ENCODE data around the gene GOLGA3. TPM values are rescaled to one million over a fixed set of nuclear protein-coding genes. Genes with fewer than 3 reads are reported as not detected.

Gene GOLGA3, protein sequence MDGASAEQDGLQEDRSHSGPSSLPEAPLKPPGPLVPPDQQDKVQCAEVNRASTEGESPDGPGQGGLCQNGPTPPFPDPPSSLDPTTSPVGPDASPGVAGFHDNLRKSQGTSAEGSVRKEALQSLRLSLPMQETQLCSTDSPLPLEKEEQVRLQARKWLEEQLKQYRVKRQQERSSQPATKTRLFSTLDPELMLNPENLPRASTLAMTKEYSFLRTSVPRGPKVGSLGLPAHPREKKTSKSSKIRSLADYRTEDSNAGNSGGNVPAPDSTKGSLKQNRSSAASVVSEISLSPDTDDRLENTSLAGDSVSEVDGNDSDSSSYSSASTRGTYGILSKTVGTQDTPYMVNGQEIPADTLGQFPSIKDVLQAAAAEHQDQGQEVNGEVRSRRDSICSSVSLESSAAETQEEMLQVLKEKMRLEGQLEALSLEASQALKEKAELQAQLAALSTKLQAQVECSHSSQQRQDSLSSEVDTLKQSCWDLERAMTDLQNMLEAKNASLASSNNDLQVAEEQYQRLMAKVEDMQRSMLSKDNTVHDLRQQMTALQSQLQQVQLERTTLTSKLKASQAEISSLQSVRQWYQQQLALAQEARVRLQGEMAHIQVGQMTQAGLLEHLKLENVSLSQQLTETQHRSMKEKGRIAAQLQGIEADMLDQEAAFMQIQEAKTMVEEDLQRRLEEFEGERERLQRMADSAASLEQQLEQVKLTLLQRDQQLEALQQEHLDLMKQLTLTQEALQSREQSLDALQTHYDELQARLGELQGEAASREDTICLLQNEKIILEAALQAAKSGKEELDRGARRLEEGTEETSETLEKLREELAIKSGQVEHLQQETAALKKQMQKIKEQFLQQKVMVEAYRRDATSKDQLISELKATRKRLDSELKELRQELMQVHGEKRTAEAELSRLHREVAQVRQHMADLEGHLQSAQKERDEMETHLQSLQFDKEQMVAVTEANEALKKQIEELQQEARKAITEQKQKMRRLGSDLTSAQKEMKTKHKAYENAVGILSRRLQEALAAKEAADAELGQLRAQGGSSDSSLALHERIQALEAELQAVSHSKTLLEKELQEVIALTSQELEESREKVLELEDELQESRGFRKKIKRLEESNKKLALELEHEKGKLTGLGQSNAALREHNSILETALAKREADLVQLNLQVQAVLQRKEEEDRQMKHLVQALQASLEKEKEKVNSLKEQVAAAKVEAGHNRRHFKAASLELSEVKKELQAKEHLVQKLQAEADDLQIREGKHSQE (N-terminal part only)
- total RNA-seq: 44.4 TPM

GRCh38 chr12:132828706-132829534 is at the start of gene GOLGA3:
Gene GOLGA3 (minus strand): TSS chr12:132828869. CDS start chr12:132822128, 6,741 bp downstream.

GRCh38 chr12:132761032-132761920 is 67.4 kb downstream of the GOLGA3 start, which contains the start of gene ANKLE2:
Gene ANKLE2 (minus strand): TSS chr12:132761832. CDS start chr12:132761798, 34 bp downstream.

Small RNA genes lying within 50 kb of the gene (small RNA-seq; reads per million reads assigned to genes)
- not detected for gene RNA5SP379 (ENCODE audit: low replicate concordance)

Other genes starting within 250 kb of the GOLGA3 start
- 1.6 TPM for gene LRCOL1, start 218.3 kb downstream of the GOLGA3 start, total RNA-seq
- gene P2RX2, start 210.1 kb downstream of the GOLGA3 start, total RNA-seq: 1.5 TPM
- gene POLE, start 141.5 kb downstream of the GOLGA3 start, total RNA-seq: 79.2 TPM
- 58.0 TPM for gene PXMP2, start 141.3 kb downstream of the GOLGA3 start, total RNA-seq
- gene PGAM5, start 118.0 kb downstream of the GOLGA3 start, total RNA-seq: 28.4 TPM
- 47.8 TPM for gene ANKLE2, start 67.0 kb downstream of the GOLGA3 start, total RNA-seq
- 29.7 TPM for gene CHFR, start 58.7 kb upstream of the GOLGA3 start, total RNA-seq
- gene ZNF605, start 127.4 kb upstream of the GOLGA3 start, total RNA-seq: 18.9 TPM
- 24.6 TPM for gene ZNF26, start 157.5 kb upstream of the GOLGA3 start, total RNA-seq
- gene ZNF84, start 208.6 kb upstream of the GOLGA3 start, total RNA-seq: 55.1 TPM

All from metanephros (tissue), 2 donors.